Vagina (tissue), 2 donors: ENCODE data around the gene COL18A1. TPM values are rescaled to one million over a fixed set of nuclear protein-coding genes. Genes with fewer than 3 reads are reported as not detected.

Source experiments
- DNase-seq, 2 donors: peaks; one replicate each; pipeline ENCODE4 v3.0.0-alpha.2; 2017; ENCODE audit errors: extremely low spot score in 2 of 2
- H3K27ac ChIP-seq: fragments of 200-600 bp; sonication (generic); one replicate; pipeline ENCODE4 v1.5.1; 2019
- H3K27me3 ChIP-seq: fragments of 200-600 bp; sonication (generic); one replicate; pipeline ENCODE4 v1.5.1; 2019
- H3K36me3 ChIP-seq, 2 donors: fragments of 200-600 bp; sonication (generic); one replicate each; pipeline ENCODE4 v1.5.1; 2017 to 2019
- H3K4me1 ChIP-seq: fragments of 200-600 bp; sonication (generic); one replicate; pipeline ENCODE4 v1.5.1; 2019
- H3K4me3 ChIP-seq, 2 donors: fragments of 200-600 bp; sonication (generic); 1 replicate in 1 of 2; 2 replicates in 1 of 2; pipeline ENCODE4 v1.5.1; 2016 to 2019
- H3K9me3 ChIP-seq: fragments of 200-600 bp; sonication (generic); one replicate; pipeline ENCODE4 v1.5.1; 2019
- POLR2A ChIP-seq, 2 donors: fragments of 450-650 bp; IDR thresholded peaks; one replicate each; pipeline ENCODE4 v1.6.1; 2017; ENCODE audit warnings: antibody characterized with exemption in 2 of 2, mild to moderate bottlenecking in 2 of 2, moderate library complexity in 2 of 2
- POLR2AphosphoS5 ChIP-seq, 2 donors: sonication (generic); formaldehyde crosslinking; IDR thresholded peaks; one replicate each; pipeline ENCODE4 v1.9.0; 2017; ENCODE audit warnings: antibody characterized with exemption in 2 of 2, mild to moderate bottlenecking in 2 of 2, low read depth in 1 of 2; ENCODE audit not compliant: insufficient read depth in 1 of 2
- intact Hi-C: fragments of 100-400 bp; cut with DNase I; formaldehyde crosslinking; loops from one replicate; pipeline ENCODE4 v1.15.1; 2023
- total RNA-seq: library from RNA; depleted of rRNA; stranded (reverse); fragments of >200 nt; gene quantifications from one replicate; pipeline ENCODE4 v1.2.3, GENCODE V29; 2016
- TF ChIP-seq, protein P1 (sequence below), 3 experiments: fragments of 450-650 bp in 2 of 3; fragments of 200-600 bp in 1 of 3; sonication (generic) in 1 of 3; IDR thresholded peaks; one replicate each; pipeline ENCODE4 v1.5.1; 2017 to 2019; ENCODE audit warnings: antibody characterized with exemption in 3 of 3, mild to moderate bottlenecking in 2 of 3, moderate library complexity in 2 of 3

COL18A1 gene
- total RNA-seq, 1 donor from 2014 or later, result 86.7 TPM

DNA sequence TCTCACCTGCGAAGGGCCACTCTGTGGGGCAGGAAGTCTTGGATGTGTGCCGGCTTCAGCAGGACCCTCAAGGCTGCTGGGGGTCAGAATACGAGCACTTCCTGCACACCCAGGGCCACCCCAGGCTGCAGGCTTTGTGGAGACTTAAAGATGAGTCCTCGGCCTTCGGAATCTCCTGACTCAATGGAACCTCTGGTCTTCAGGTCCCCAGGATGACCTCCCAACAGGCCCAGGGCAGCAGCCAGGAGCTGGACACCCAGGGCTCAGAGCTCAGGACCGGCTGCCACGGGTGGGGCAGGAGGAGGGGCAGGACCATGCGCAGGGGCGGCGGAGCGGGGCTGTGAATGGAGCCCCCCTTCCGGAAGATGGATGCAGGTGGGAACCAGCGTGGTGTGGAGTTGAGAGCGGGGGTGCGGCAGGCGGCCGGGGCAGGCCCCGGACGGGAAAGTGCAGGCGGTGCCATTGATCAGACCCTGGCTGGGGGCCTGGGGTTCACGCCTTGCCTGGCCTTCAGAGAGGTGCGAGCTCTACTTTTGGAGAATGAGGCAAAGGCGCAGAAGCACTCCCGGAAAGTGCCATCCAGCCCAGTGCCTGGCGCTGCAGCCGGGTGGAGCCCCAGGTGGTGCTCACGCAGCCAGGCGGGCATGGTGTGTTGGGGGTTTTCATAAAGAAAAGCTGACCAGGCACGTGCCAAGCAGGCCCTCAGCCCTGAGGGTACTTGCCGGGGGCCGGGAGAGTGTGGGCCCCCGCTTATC is 10.4 kb downstream of the COL18A1 start:
- H3K9me3 ChIP-seq, result no peaks in the 10 kb centered on the region
- peaks cover 67% of the 10 kb centered on the region for H3K4me1 ChIP-seq
- intact Hi-C loops, result no loop called here

DNA sequence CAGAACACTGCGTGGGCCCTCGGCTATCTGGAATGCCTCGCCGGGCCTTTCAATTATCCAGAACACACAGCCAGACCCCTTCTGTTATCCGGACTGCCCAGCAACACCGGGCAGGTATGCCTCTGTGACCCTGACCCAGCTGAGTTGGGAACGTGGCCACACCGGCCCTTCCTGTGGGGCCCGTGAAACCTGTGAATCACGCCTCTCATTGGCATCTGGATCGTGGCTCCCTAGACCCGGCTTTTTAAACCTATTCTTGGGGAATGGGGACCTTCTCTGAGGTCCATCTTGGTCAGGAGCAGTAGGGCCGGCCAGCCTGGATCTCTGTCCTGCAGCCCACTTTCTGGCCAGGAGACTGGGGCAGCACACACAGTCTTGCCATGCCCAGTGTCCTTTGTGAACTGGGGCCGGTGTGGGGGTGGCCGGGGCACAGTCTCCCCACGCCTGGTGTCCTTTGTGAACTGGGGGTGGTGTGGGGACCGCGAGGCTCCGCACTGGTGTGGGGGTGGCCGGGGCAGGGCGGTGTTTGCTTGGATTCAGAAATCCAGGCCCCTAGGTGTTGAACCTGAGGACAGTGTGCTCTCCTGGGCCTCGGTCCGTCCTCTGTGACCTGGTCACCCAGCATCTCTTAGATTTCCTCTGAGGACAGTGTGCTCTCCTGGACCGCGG is 11.1 kb downstream of the COL18A1 start:
- no peak overlapping the region for H3K27ac ChIP-seq
- no peaks in the 10 kb centered on the region for H3K27me3 ChIP-seq
- no peak overlapping the region for H3K4me3 ChIP-seq
- intact Hi-C loops, result no loop called here
- no peaks in the 10 kb centered on the region for H3K9me3 ChIP-seq
- DNase-seq, result no peak
- H3K36me3 ChIP-seq, result no peaks in the 10 kb centered on the region
- TF ChIP-seq, protein P1, sequence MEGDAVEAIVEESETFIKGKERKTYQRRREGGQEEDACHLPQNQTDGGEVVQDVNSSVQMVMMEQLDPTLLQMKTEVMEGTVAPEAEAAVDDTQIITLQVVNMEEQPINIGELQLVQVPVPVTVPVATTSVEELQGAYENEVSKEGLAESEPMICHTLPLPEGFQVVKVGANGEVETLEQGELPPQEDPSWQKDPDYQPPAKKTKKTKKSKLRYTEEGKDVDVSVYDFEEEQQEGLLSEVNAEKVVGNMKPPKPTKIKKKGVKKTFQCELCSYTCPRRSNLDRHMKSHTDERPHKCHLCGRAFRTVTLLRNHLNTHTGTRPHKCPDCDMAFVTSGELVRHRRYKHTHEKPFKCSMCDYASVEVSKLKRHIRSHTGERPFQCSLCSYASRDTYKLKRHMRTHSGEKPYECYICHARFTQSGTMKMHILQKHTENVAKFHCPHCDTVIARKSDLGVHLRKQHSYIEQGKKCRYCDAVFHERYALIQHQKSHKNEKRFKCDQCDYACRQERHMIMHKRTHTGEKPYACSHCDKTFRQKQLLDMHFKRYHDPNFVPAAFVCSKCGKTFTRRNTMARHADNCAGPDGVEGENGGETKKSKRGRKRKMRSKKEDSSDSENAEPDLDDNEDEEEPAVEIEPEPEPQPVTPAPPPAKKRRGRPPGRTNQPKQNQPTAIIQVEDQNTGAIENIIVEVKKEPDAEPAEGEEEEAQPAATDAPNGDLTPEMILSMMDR (IDR thresholded peaks at IDR 0.05), result no peak
- TF ChIP-seq POLR2A (IDR thresholded peaks at IDR 0.05) (no peak), POLR2AphosphoS5 (IDR thresholded peaks at IDR 0.05; ENCODE audit: insufficient read depth in 1 of 2, low read depth in 1 of 2) (no peak)
- H3K4me1 ChIP-seq, result peaks cover 66% of the 10 kb centered on the region

More for the DNA sequence above, 10.4 kb downstream of the COL18A1 start:
- no peak for DNase-seq
- TF ChIP-seq, protein P1 (IDR thresholded peaks at IDR 0.05), result no peak
- no peak for TF ChIP-seq POLR2AphosphoS5 (IDR thresholded peaks at IDR 0.05; ENCODE audit: insufficient read depth in 1 of 2, low read depth in 1 of 2)
- no peak for TF ChIP-seq POLR2A (IDR thresholded peaks at IDR 0.05)
- Histone ChIP-seq H3K4me3 (no peak overlapping the region), H3K36me3 (no peaks in the 10 kb centered on the region), H3K27ac (no peak overlapping the region), H3K27me3 (no peaks in the 10 kb centered on the region)

DNA sequence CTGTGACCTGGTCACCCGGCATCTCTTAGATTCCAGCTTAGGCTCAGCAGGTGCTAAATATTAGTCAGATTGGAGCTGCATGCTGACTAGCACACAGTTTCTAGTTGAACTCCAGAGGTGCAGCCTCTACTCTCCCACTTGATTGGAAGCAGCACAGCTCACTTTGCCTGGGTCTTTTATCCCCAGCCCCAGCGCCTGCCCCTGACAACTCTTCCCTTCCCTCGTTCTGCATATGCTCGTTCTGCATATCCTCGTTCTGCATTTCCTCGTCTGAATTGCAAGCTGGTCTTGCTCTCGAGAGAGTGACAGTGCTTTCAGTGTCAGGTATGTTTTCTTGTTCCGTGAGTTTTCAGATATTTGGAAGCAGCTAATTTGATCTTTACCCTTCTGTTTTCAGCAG is 11.7 kb downstream of the COL18A1 start:
- Histone ChIP-seq H3K27ac (no peak overlapping the region), H3K27me3 (no peaks in the 10 kb centered on the region), H3K4me3 (no peak overlapping the region), H3K9me3 (no peaks in the 10 kb centered on the region), H3K4me1 (peaks cover 66% of the 10 kb centered on the region), H3K36me3 (no peaks in the 10 kb centered on the region)
- TF ChIP-seq, protein P1 (IDR thresholded peaks at IDR 0.05), result no peak
- no peak for TF ChIP-seq POLR2AphosphoS5 (IDR thresholded peaks at IDR 0.05; ENCODE audit: insufficient read depth in 1 of 2, low read depth in 1 of 2)
- no peak for TF ChIP-seq POLR2A (IDR thresholded peaks at IDR 0.05)
- intact Hi-C loops, result no loop called here
- no peak for DNase-seq

DNA sequence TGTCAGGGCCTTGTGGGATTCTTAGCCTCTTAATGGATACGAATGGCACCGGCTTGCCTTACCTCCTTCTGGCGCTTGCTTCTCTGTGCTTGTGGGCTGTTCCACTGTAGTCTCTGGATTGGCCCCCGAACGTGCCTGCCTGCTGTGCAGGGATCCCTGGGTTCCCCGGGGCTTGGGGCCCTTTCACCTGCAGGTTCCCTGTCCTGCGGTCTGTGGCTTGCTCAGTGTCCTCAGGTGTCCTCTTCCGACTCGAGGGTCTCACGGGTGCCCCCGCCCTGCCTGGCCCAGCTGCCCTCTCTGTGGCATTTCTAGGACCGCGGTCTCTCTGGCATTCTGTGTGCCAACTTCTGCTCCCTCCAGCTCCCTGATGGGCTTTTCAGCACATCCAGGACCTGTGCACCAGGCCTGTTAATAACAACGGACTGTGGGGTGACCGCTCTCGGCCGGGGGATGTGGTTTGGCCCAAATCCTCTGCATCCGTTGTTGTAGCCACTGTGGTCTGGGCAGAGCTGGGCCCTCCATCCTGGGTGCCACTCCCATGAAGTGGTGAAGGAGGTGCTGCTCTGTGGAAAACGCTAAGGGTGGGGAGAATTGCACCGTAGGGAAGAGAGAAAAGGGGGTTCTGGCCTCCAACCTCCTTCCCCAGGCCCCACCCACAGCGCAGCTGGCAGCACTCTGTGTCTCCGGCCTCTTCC is 12.4 kb downstream of the COL18A1 start:
- no peak for TF ChIP-seq POLR2A (IDR thresholded peaks at IDR 0.05)
- TF ChIP-seq POLR2AphosphoS5 (IDR thresholded peaks at IDR 0.05; ENCODE audit: insufficient read depth in 1 of 2, low read depth in 1 of 2), result no peak
- H3K36me3 ChIP-seq, result no peaks in the 10 kb centered on the region
- peaks cover 69% of the 10 kb centered on the region for H3K4me1 ChIP-seq
- no peaks in the 10 kb centered on the region for H3K9me3 ChIP-seq
- H3K27ac ChIP-seq, result peak overlapping the region; percentile 29
- intact Hi-C loops, result no loop called here
- H3K4me3 ChIP-seq, result no peak overlapping the region
- no peaks in the 10 kb centered on the region for H3K27me3 ChIP-seq
- no peak for DNase-seq

DNA sequence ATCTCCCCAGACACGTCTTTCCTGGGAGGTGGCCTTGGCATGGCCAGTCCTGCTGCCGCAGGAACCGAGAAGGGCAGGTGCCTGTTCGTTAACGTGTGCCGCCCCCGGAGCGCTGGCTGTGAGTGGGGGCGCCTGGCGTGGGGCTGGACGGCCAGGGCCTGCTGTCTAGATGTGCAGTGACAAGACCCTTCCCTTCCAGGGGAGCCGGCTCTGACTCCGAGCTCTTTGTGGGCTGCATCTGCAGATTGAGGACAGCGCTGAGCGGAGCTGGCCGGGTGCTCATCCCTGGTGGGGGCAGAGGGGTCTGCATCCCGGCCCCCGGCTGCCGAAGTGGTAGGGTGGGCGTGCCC is 13.0 kb downstream of the COL18A1 start:
- intact Hi-C loops, result no loop called here

More for the DNA sequence above, 13.0 kb downstream of the COL18A1 start:
- Histone ChIP-seq H3K4me3 (no peak overlapping the region), H3K27me3 (no peaks in the 10 kb centered on the region), H3K27ac (peak overlapping the region; percentile 29), H3K36me3 (no peaks in the 10 kb centered on the region), H3K4me1 (peaks cover 69% of the 10 kb centered on the region), H3K9me3 (no peaks in the 10 kb centered on the region)
- no peak for TF ChIP-seq POLR2A (IDR thresholded peaks at IDR 0.05)
- TF ChIP-seq, protein P1 (IDR thresholded peaks at IDR 0.05), result no peak
- DNase-seq, result no peak
